Body of pancreas (tissue), 4 donors: ENCODE results near the gene FBXO21. TPM values are rescaled to one million over a fixed set of nuclear protein-coding genes. Genes with fewer than 3 reads are reported as not detected.

Source experiments
- ATAC-seq: fragments of 150-250 bp; one replicate; pipeline ENCODE4 v1.9.1; 2016
- DNase-seq, 4 donors: peaks; one replicate each; pipeline ENCODE4 v3.0.0-alpha.2; 2019
- H3K27ac ChIP-seq, 4 donors: fragments of 200-600 bp; sonication (generic); 1 replicate in 3 of 4; 2 replicates in 1 of 4; pipeline versions ENCODE4 v1.5.1 to v1.6.1; 2016 to 2019; ENCODE audit warnings: mild to moderate bottlenecking in 1 of 4, mixed read lengths in 1 of 4, moderate library complexity in 1 of 4
- H3K27me3 ChIP-seq, 2 donors: fragments of 200-600 bp; sonication (generic); one replicate each; pipeline ENCODE4 v1.6.0; 2016; ENCODE audit warnings: mild to moderate bottlenecking in 1 of 2
- H3K36me3 ChIP-seq, 2 donors: fragments of 200-600 bp; sonication (generic); replicated peaks in 1 of 2; 2 replicates each; pipeline ENCODE4 v1.5.1; 2016; ENCODE audit warnings: low read depth in 2 of 2; ENCODE audit not compliant: insufficient read depth in 1 of 2
- H3K4me1 ChIP-seq: fragments of 200-600 bp; sonication (generic); one replicate; pipeline ENCODE4 v1.6.0; 2016
- H3K4me3 ChIP-seq, 2 donors: fragments of 200-600 bp; sonication (generic); 1 replicate in 1 of 2; 2 replicates in 1 of 2; pipeline ENCODE4 v1.5.1; 2016 to 2019
- H3K9me3 ChIP-seq, 3 donors: fragments of 200-600 bp; sonication (generic); 1 replicate in 2 of 3; 2 replicates in 1 of 3; pipeline ENCODE4 v1.5.1; 2016
- POLR2A ChIP-seq, 3 donors: fragments of 450-650 bp; IDR thresholded peaks; one replicate each; pipeline ENCODE4 v1.6.1; 2016; ENCODE audit warnings: antibody characterized with exemption in 3 of 3, mild to moderate bottlenecking in 2 of 3
- WGBS, 2 donors: methylation state at CpG; one replicate each; pipeline ENCODE4 v1.1.5; 2017; 5-methylcytosine and 5-hydroxymethylcytosine counted together
- intact Hi-C: fragments of 100-400 bp; cut with DNase I; formaldehyde crosslinking; loops from one replicate; pipeline ENCODE4 v1.15.1; 2023
- total RNA-seq, 2 donors: library from RNA; depleted of rRNA; stranded (reverse); fragments of >200 nt; gene quantifications; one replicate each; pipeline ENCODE4 v1.1.0, GENCODE V29; 2016
- TF ChIP-seq, protein P1 (sequence below), 7 experiments: fragments of 450-650 bp in 4 of 7; fragments of 200-600 bp in 3 of 7; sonication (generic) in 3 of 7; IDR thresholded peaks; one replicate each; pipeline ENCODE4 v1.5.1; 2016 to 2019; ENCODE audit warnings: antibody characterized with exemption in 7 of 7

The FBXO21 gene
- total RNA-seq, 2 donors from 2014 or later: 43.6 to 76.5 TPM

DNA sequence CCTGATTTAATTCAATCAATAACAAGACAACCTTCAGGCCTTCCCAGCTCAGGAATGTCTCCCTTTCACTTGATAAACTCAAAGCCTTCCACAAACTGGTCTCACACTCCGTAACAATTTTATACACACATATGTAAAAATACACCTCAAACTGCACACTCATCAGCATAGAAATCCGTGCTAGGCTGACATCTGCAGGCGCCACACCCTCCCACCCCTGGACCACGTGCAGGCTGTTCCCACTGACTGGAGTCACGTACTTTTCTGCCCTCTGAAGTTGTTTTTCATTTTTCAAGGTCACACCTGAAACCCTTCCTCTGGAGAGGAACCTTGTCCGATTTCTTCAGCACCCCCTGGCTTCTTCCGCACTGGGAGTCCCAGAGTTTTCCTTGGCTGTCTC, 27.6 kb downstream of the FBXO21 start:
- intact Hi-C loops: no loop called here
- 62 to 82% methylated on average over 7 of the region's 7 CpGs for WGBS, 2 donors
- no peak for TF ChIP-seq POLR2A (IDR thresholded peaks at IDR 0.05)
- TF ChIP-seq, protein P1, sequence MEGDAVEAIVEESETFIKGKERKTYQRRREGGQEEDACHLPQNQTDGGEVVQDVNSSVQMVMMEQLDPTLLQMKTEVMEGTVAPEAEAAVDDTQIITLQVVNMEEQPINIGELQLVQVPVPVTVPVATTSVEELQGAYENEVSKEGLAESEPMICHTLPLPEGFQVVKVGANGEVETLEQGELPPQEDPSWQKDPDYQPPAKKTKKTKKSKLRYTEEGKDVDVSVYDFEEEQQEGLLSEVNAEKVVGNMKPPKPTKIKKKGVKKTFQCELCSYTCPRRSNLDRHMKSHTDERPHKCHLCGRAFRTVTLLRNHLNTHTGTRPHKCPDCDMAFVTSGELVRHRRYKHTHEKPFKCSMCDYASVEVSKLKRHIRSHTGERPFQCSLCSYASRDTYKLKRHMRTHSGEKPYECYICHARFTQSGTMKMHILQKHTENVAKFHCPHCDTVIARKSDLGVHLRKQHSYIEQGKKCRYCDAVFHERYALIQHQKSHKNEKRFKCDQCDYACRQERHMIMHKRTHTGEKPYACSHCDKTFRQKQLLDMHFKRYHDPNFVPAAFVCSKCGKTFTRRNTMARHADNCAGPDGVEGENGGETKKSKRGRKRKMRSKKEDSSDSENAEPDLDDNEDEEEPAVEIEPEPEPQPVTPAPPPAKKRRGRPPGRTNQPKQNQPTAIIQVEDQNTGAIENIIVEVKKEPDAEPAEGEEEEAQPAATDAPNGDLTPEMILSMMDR (IDR thresholded peaks at IDR 0.05): no peak
- DNase-seq (no peak), ATAC-seq (no peak)
- Histone ChIP-seq H3K27ac (no peak overlapping the region), H3K4me1 (peaks cover 14% of the 10 kb centered on the region), H3K36me3 (peaks cover 0 to 33% of the 10 kb centered on the region in 2 donors), H3K4me3 (no peak overlapping the region), H3K27me3 (no peaks in the 10 kb centered on the region), H3K9me3 (no peaks in the 10 kb centered on the region)

DNA sequence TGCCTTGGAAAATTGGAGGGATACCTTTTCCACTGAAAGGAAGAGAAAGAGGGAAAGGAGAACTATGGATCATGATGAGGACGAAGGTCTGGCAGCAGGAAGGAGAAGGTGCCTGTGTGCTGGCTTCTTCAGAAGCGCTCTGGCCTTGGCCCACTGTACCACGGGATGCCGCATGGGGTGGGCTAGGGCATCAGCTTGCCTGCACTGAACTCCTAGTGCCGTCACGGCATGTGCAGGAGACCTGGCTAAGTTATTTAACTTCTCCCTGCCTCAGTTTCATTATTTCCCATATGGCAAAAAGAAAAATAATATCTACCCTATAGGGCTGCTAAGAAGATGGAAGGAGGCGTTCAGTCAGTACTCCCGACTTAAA, 28.1 kb downstream of the FBXO21 start:
- WGBS, 2 donors: 89 to 91% methylated on average over 8 of the region's 8 CpGs
- intact Hi-C loops: no loop called here
- no peak overlapping the region for H3K4me3 ChIP-seq
- DNase-seq (no peak), ATAC-seq (no peak)
- peaks cover 0 to 33% of the 10 kb centered on the region in 2 donors for H3K36me3 ChIP-seq
- H3K27me3 ChIP-seq: no peaks in the 10 kb centered on the region
- TF ChIP-seq, protein P1 (IDR thresholded peaks at IDR 0.05): no peak
- TF ChIP-seq POLR2A (IDR thresholded peaks at IDR 0.05): no peak
- peaks cover 14% of the 10 kb centered on the region for H3K4me1 ChIP-seq
- H3K9me3 ChIP-seq: no peaks in the 10 kb centered on the region
- no peak overlapping the region for H3K27ac ChIP-seq

DNA sequence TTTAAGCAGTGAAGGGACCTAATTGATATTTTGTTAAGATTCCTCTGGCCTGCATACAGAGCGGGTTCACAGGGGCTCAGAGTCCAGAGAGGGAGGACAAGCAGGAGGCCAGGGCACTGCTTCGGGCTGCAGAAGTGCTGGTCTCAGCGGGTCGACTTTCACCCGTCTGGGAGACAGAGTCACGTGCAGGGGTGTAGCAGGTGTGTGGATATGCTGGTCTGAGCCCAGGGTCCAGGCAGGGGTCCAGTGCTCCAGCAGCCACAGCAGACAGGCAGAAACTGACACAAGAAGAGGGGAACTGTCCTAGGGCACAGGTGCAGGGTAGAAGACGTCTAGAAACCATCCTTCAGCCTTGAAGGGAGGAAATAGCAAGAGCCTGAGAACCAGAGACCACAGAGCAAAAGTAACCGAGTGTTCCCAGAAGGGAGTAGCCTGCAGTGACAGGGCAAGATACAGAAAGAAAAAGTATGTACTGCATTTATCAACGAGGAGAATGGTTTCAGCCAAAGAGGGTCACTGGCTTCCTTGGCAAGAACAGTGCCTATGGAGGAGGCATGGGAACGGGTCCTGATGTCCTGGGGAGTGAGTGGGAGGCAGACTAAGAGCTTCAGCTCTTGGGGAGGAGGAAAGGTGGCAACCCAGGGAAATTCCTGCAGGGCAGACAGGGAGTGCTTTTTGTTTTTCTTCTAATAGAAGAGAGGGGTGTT, 28.7 kb downstream of the FBXO21 start:
- Histone ChIP-seq H3K9me3 (no peaks in the 10 kb centered on the region), H3K4me3 (no peak overlapping the region), H3K27ac (no peak overlapping the region), H3K27me3 (no peaks in the 10 kb centered on the region), H3K36me3 (peaks cover 0 to 29% of the 10 kb centered on the region in 2 donors), H3K4me1 (peaks cover 14% of the 10 kb centered on the region)
- TF ChIP-seq, protein P1 (IDR thresholded peaks at IDR 0.05): no peak
- no peak for TF ChIP-seq POLR2A (IDR thresholded peaks at IDR 0.05)
- ATAC-seq: no peak
- 76 to 80% methylated on average over 10 of the region's 10 CpGs for WGBS, 2 donors
- intact Hi-C loops: no loop called here
- no peak for DNase-seq

DNA sequence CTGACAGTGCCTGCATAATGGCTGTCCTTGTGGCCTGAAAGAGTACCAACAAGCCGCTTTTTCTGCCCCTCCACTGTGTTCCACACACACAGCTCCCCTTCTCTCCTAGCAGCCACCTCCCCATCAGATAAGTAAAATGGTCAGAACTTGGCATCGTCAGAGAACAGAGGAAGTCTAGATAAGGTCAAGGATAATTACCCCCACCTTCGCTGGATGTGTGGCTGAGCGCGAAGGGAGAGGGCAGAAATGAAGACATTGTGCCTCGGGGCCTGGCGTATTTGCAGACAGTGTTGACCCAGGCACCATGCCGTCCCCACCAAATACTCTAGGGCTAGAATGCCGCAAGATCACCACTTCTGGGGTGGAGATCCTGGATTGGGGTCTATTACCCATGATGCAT, 30.6 kb downstream of the FBXO21 start:
- ATAC-seq (no peak), DNase-seq (no peak)
- Histone ChIP-seq H3K36me3 (peaks cover 0 to 32% of the 10 kb centered on the region in 2 donors), H3K27ac (no peak overlapping the region), H3K4me3 (no peak overlapping the region), H3K4me1 (peaks cover under 1% of the 10 kb centered on the region), H3K27me3 (no peaks in the 10 kb centered on the region), H3K9me3 (no peaks in the 10 kb centered on the region)
- TF ChIP-seq POLR2A (IDR thresholded peaks at IDR 0.05): no peak
- TF ChIP-seq, protein P1 (IDR thresholded peaks at IDR 0.05): no peak
- intact Hi-C loops: no loop called here
- WGBS, 2 donors: 77 to 81% methylated on average over 9 of the region's 9 CpGs
